Loucy (cell line): ENCODE data around the gene TRRAP.

Experiments used
- CTCF ChIP-seq: fragments of 200-600 bp; sonication (generic); conservative IDR thresholded peaks from 2 replicates; pipeline ENCODE4 v1.5.1; 2014; ENCODE audit warnings: mild to moderate bottlenecking, antibody characterized with exemption, low read length
- EZH2phosphoT487 ChIP-seq: fragments of 200-600 bp; IDR thresholded peaks from 2 replicates; pipeline ENCODE4 v1.6.1; 2018; ENCODE audit warnings: antibody characterized with exemption, mild to moderate bottlenecking, moderate library complexity, borderline replicate concordance

- TF ChIP-seq CTCF (no peak), EZH2phosphoT487 (no peak)
Measured at GRCh38 chr7:98917331-98917730, 39.0 kb downstream of the TRRAP start.
